ENCODE measurements around the gene BRPF1.

DNA sequence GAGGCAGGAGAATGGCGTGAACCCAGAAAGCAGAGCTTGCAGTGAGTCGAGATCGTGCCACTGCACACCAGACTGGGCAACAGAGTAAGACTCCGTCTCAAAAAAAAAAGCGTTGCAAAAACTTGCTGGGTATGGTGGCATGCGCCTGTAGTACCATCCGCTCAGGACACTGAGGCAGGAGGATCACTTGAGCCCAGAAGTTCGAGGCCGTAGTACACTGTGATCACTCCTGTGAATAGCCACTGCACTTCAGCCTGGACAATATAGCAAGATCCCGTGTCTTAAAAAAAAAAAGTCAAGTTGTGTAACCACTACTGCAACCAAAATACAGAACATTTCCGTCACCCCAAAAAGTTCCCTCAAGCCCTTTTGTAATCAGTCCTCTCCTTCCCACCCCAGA, 62.9 kb downstream of the BRPF1 start:
- TF ChIP-seq EZH2phosphoT487 (IDR thresholded peaks at IDR 0.05; ENCODE audit: borderline replicate concordance, low read length) = no peak
- TF ChIP-seq, protein P1, sequence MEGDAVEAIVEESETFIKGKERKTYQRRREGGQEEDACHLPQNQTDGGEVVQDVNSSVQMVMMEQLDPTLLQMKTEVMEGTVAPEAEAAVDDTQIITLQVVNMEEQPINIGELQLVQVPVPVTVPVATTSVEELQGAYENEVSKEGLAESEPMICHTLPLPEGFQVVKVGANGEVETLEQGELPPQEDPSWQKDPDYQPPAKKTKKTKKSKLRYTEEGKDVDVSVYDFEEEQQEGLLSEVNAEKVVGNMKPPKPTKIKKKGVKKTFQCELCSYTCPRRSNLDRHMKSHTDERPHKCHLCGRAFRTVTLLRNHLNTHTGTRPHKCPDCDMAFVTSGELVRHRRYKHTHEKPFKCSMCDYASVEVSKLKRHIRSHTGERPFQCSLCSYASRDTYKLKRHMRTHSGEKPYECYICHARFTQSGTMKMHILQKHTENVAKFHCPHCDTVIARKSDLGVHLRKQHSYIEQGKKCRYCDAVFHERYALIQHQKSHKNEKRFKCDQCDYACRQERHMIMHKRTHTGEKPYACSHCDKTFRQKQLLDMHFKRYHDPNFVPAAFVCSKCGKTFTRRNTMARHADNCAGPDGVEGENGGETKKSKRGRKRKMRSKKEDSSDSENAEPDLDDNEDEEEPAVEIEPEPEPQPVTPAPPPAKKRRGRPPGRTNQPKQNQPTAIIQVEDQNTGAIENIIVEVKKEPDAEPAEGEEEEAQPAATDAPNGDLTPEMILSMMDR (IDR thresholded peaks at IDR 0.05; ENCODE audit: low read depth, low read length, poor library complexity, severe bottlenecking) = no peak
